WTC11 (cell line): ENCODE measurements around the gene CA10. TPM values are rescaled to one million over a fixed set of nuclear protein-coding genes. Genes with fewer than 3 reads are reported as not detected.

Experiments
- ATAC-seq: fragments of 200-7000 bp; cut with Tn5 transposase; 2 replicates; pipeline ENCODE4 v1.10.0; 2021; ENCODE audit warnings: mild to moderate bottlenecking, moderate library complexity
- CTCF ChIA-PET: fragments of 300-600 bp; sonication (Branson Sonifier 250); formaldehyde crosslinking; loops from one replicate; lab custom pipeline; 2021; ENCODE audit warnings: antibody characterized with exemption; lab: Charles Lee
- POLR2A ChIA-PET: fragments of 350-600 bp; sonication (Branson Sonifier 250); formaldehyde crosslinking; loops from one replicate; lab custom pipeline; 2021; ENCODE audit warnings: antibody characterized with exemption; lab: Charles Lee
- DNase-seq: peaks from one replicate; pipeline ENCODE4 v3.0.0; 2021; ENCODE audit warnings: low spot score
- H3K27ac Mint-ChIP-seq: 2 replicates; pipeline ENCODE4 v1.8.0; 2021; ENCODE audit warnings: mixed read lengths
- H3K27me3 Mint-ChIP-seq: 2 replicates; pipeline ENCODE4 v1.8.0; 2021; ENCODE audit warnings: low read depth, mild to moderate bottlenecking, moderate library complexity, mixed read lengths
- H3K36me3 Mint-ChIP-seq: 2 replicates; pipeline ENCODE4 v1.8.0; 2021; ENCODE audit warnings: mixed read lengths
- H3K4me1 Mint-ChIP-seq: 2 replicates; pipeline ENCODE4 v1.8.0; 2022; ENCODE audit warnings: mixed read lengths
- H3K4me3 Mint-ChIP-seq: 2 replicates; pipeline ENCODE4 v1.8.0; 2021; ENCODE audit warnings: mild to moderate bottlenecking, moderate library complexity, mixed read lengths
- H3K9me3 Mint-ChIP-seq: 2 replicates; pipeline ENCODE4 v1.8.0; 2021; ENCODE audit warnings: mixed read lengths
- AR ChIP-seq: fragments of 250-450 bp; sonication (Bioruptor Pico); IDR thresholded peaks from 2 replicates; pipeline ENCODE4 v1.9.0; 2021; ENCODE audit warnings: mild to moderate bottlenecking
- CBFB ChIP-seq: sonication (generic); formaldehyde crosslinking; IDR thresholded peaks from 2 replicates; pipeline ENCODE4 v1.8.1; 2022; ENCODE audit warnings: mild to moderate bottlenecking, low read depth, missing genetic modification reagents
- CREB1 ChIP-seq: sonication (generic); formaldehyde crosslinking; IDR thresholded peaks from 2 replicates; pipeline ENCODE4 v1.8.0; 2023; ENCODE audit warnings: mild to moderate bottlenecking, missing genetic modification reagents
- E2F5 ChIP-seq: sonication (generic); formaldehyde crosslinking; IDR thresholded peaks from 2 replicates; pipeline ENCODE4 v1.8.1; 2022; ENCODE audit warnings: mild to moderate bottlenecking, moderate library complexity, missing genetic modification reagents
- EMX1 ChIP-seq: fragments of 250-450 bp; sonication (Bioruptor Pico); IDR thresholded peaks from 2 replicates; pipeline ENCODE4 v1.8.0; 2021; ENCODE audit warnings: mild to moderate bottlenecking
- FOXJ3 ChIP-seq: sonication (generic); formaldehyde crosslinking; IDR thresholded peaks from 2 replicates; pipeline ENCODE4 v1.9.0; 2021; ENCODE audit warnings: missing genetic modification reagents, mild to moderate bottlenecking, borderline replicate concordance
- MLX ChIP-seq: sonication (generic); formaldehyde crosslinking; IDR thresholded peaks from 2 replicates; pipeline ENCODE4 v1.8.1; 2023; ENCODE audit warnings: mild to moderate bottlenecking, missing genetic modification reagents, moderate library complexity
- NFE2L1 ChIP-seq: sonication (generic); formaldehyde crosslinking; IDR thresholded peaks from 2 replicates; pipeline ENCODE4 v1.8.1; 2023; ENCODE audit warnings: missing genetic modification reagents
- NFYB ChIP-seq: sonication (generic); formaldehyde crosslinking; conservative IDR thresholded peaks from 2 replicates; pipeline ENCODE4 v1.8.0; 2022; ENCODE audit warnings: low read depth, missing genetic modification reagents
- PREB ChIP-seq: sonication (generic); formaldehyde crosslinking; IDR thresholded peaks from 2 replicates; pipeline ENCODE4 v1.8.1; 2022; ENCODE audit warnings: mild to moderate bottlenecking, missing genetic modification reagents, moderate library complexity, borderline replicate concordance
- RELA ChIP-seq: sonication (generic); formaldehyde crosslinking; IDR thresholded peaks from 2 replicates; pipeline ENCODE4 v1.8.1; 2022; ENCODE audit warnings: missing genetic modification reagents, mild to moderate bottlenecking, borderline replicate concordance
- TEAD1 ChIP-seq: sonication (generic); formaldehyde crosslinking; IDR thresholded peaks from 2 replicates; pipeline ENCODE4 v1.8.0; 2022; ENCODE audit warnings: mild to moderate bottlenecking, missing genetic modification reagents
- ZBTB43 ChIP-seq: sonication (generic); formaldehyde crosslinking; IDR thresholded peaks from 2 replicates; pipeline ENCODE4 v1.8.1; 2023; ENCODE audit warnings: mild to moderate bottlenecking, missing genetic modification reagents
- ZNF232 ChIP-seq: sonication (generic); formaldehyde crosslinking; IDR thresholded peaks from 2 replicates; pipeline ENCODE4 v1.8.0; 2022; ENCODE audit warnings: mild to moderate bottlenecking, missing genetic modification reagents
- ZNF317 ChIP-seq: sonication (generic); formaldehyde crosslinking; IDR thresholded peaks from 2 replicates; pipeline ENCODE4 v1.8.1; 2023; ENCODE audit warnings: low read depth, mild to moderate bottlenecking, moderate library complexity, missing genetic modification reagents, borderline replicate concordance
- ZNF416 ChIP-seq: fragments of 250-450 bp; sonication (Bioruptor Pico); IDR thresholded peaks from 2 replicates; pipeline ENCODE4 v1.9.0; 2021; ENCODE audit warnings: mild to moderate bottlenecking, inconsistent platforms
- total RNA-seq: library from RNA; stranded (reverse); gene quantifications from 3 replicates; pipeline ENCODE4 v1.2.3, GENCODE V29; 2021
- TF ChIP-seq, protein P1 (sequence below): sonication (generic); formaldehyde crosslinking; IDR thresholded peaks from 2 replicates; pipeline ENCODE4 v1.8.1; 2023; ENCODE audit warnings: mild to moderate bottlenecking, moderate library complexity, missing genetic modification reagents
- TF ChIP-seq, protein P2 (sequence below): sonication (generic); formaldehyde crosslinking; conservative IDR thresholded peaks from 2 replicates; pipeline ENCODE4 v1.8.1; 2023; ENCODE audit warnings: mild to moderate bottlenecking, low read depth, missing genetic modification reagents, moderate library complexity

CA10 gene
- total RNA-seq, 1 experiment from 2014 or later: 0.90 TPM

GRCh38 chr17:51830886-51831285 is 327.6 kb downstream of the CA10 start:
- POLR2A ChIA-PET: no interaction called here
- H3K9me3 Mint-ChIP-seq: peaks cover 65% of the 10 kb centered on the region
- no peak overlapping the region for H3K27ac Mint-ChIP-seq

GRCh38 chr17:51830451-51830850 is 328.1 kb downstream of the CA10 start:
- Mint-ChIP-seq H3K4me1 (no peaks in the 10 kb centered on the region), H3K4me3 (no peak overlapping the region), H3K27ac (no peak overlapping the region), H3K36me3 (peaks cover 38% of the 10 kb centered on the region; the same call in 1 of the 2 replicates), H3K27me3 (peaks cover 8% of the 10 kb centered on the region), H3K9me3 (peaks cover 65% of the 10 kb centered on the region)
- CTCF ChIA-PET: interaction anchor here (1.1 kb wide), 1 partner anchor 31 kb away, joined by 3 read pairs; no protein-coding TSS in a partner anchor
- DNase-seq (no peak), ATAC-seq (no peak)
- TF ChIP-seq, protein P1, sequence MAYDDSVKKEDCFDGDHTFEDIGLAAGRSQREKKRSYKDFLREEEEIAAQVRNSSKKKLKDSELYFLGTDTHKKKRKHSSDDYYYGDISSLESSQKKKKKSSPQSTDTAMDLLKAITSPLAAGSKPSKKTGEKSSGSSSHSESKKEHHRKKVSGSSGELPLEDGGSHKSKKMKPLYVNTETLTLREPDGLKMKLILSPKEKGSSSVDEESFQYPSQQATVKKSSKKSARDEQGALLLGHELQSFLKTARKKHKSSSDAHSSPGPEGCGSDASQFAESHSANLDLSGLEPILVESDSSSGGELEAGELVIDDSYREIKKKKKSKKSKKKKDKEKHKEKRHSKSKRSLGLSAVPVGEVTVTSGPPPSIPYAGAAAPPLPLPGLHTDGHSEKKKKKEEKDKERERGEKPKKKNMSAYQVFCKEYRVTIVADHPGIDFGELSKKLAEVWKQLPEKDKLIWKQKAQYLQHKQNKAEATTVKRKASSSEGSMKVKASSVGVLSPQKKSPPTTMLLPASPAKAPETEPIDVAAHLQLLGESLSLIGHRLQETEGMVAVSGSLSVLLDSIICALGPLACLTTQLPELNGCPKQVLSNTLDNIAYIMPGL (CRISPR knock-in tag): no peak
- TF ChIP-seq CREB1 (CRISPR knock-in tag) (no peak), NFYB (CRISPR knock-in tag) (no peak), ZNF232 (CRISPR knock-in tag) (no peak), AR (CRISPR knock-in tag) (no peak), ZNF317 (CRISPR knock-in tag) (no peak), NFE2L1 (CRISPR knock-in tag) (no peak), E2F5 (CRISPR knock-in tag) (no peak), ZNF416 (CRISPR knock-in tag) (no peak), RELA (no peak), ZBTB43 (no peak), FOXJ3 (CRISPR knock-in tag) (no peak), MLX (CRISPR knock-in tag) (no peak)
- POLR2A ChIA-PET: no interaction called here

More at GRCh38 chr17:51830886-51831285, 327.6 kb downstream of the CA10 start:
- DNase-seq: no peak
- ATAC-seq: no peak
- Mint-ChIP-seq H3K27me3 (peaks cover 8% of the 10 kb centered on the region), H3K36me3 (peaks cover 39% of the 10 kb centered on the region), H3K4me1 (no peaks in the 10 kb centered on the region), H3K4me3 (no peak overlapping the region)
- CTCF ChIA-PET: interaction anchor here (1.1 kb wide), 1 partner anchor 30 kb away, joined by 3 read pairs; no protein-coding TSS in a partner anchor
- TF ChIP-seq CBFB (CRISPR knock-in tag): no peak

- ChIA-PET CTCF (interaction anchor here (1.2 kb wide), 1 partner anchor 64 kb away, joined by 3 read pairs; no protein-coding TSS in a partner anchor), POLR2A (no interaction called here)
- ATAC-seq (no peak), DNase-seq (no peak)
- peaks cover 36% of the 10 kb centered on the region; the same call in 1 of the 2 replicates for H3K36me3 Mint-ChIP-seq
- peaks cover 69% of the 10 kb centered on the region for H3K9me3 Mint-ChIP-seq
- peaks cover 10% of the 10 kb centered on the region for H3K27me3 Mint-ChIP-seq
- H3K4me1 Mint-ChIP-seq: no peaks in the 10 kb centered on the region
- no peak overlapping the region for H3K27ac Mint-ChIP-seq
- H3K4me3 Mint-ChIP-seq: no peak overlapping the region
- TF ChIP-seq EMX1 (CRISPR knock-in tag): no peak
- TF ChIP-seq PREB (CRISPR knock-in tag): no peak
- TF ChIP-seq TEAD1: no peak
- TF ChIP-seq, protein P2, sequence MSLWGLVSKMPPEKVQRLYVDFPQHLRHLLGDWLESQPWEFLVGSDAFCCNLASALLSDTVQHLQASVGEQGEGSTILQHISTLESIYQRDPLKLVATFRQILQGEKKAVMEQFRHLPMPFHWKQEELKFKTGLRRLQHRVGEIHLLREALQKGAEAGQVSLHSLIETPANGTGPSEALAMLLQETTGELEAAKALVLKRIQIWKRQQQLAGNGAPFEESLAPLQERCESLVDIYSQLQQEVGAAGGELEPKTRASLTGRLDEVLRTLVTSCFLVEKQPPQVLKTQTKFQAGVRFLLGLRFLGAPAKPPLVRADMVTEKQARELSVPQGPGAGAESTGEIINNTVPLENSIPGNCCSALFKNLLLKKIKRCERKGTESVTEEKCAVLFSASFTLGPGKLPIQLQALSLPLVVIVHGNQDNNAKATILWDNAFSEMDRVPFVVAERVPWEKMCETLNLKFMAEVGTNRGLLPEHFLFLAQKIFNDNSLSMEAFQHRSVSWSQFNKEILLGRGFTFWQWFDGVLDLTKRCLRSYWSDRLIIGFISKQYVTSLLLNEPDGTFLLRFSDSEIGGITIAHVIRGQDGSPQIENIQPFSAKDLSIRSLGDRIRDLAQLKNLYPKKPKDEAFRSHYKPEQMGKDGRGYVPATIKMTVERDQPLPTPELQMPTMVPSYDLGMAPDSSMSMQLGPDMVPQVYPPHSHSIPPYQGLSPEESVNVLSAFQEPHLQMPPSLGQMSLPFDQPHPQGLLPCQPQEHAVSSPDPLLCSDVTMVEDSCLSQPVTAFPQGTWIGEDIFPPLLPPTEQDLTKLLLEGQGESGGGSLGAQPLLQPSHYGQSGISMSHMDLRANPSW: no peak
- no peak for TF ChIP-seq E2F5 (CRISPR knock-in tag)
- TF ChIP-seq RELA: no peak
Measured at GRCh38 chr17:51828901-51829300, 329.6 kb downstream of the CA10 start.
